Neural progenitor cell (in vitro differentiated cells): ENCODE measurements around the gene SLC1A4. TPM values are rescaled to one million over a fixed set of nuclear protein-coding genes. Genes with fewer than 3 reads are reported as not detected.
A peak's percentile ranks its signal among the peaks of the same experiment; 100 is the strongest.

ENCODE experiments used
- DNase-seq: peaks from one replicate; pipeline ENCODE4 v3.0.0-alpha.2; 2016; ENCODE audit warnings: low spot score
- H2AFZ ChIP-seq: fragments of 200-600 bp; sonication (generic); replicated peaks from 2 replicates; pipeline ENCODE4 v1.6.1; 2016; ENCODE audit warnings: antibody characterized with exemption
- H3F3A ChIP-seq: fragments of 200-600 bp; sonication (generic); 2 replicates; pipeline ENCODE4 v1.6.1; 2016; ENCODE audit warnings: antibody characterized with exemption, low read depth
- H3K27ac ChIP-seq: fragments of 200-600 bp; sonication (generic); 2 replicates; pipeline ENCODE4 v1.5.1; 2016; ENCODE audit warnings: mild to moderate bottlenecking
- H3K27me3 ChIP-seq: fragments of 200-600 bp; sonication (generic); 2 replicates; pipeline ENCODE4 v1.6.1; 2016; ENCODE audit warnings: mild to moderate bottlenecking, moderate library complexity
- H3K36me3 ChIP-seq: fragments of 200-600 bp; sonication (generic); 2 replicates; pipeline ENCODE4 v1.5.1; 2016
- H3K4me1 ChIP-seq: fragments of 200-600 bp; sonication (generic); 2 replicates; pipeline ENCODE4 v1.6.1; 2016; ENCODE audit warnings: mixed run types
- H3K4me2 ChIP-seq: fragments of 200-600 bp; sonication (generic); 2 replicates; pipeline ENCODE4 v1.6.1; 2016
- H3K4me3 ChIP-seq: fragments of 200-600 bp; sonication (generic); 2 replicates; pipeline ENCODE4 v1.5.1; 2016
- H3K79me2 ChIP-seq: fragments of 200-600 bp; sonication (generic); 2 replicates; pipeline ENCODE4 v1.6.1; 2016; ENCODE audit warnings: low read depth
- H3K9ac ChIP-seq: fragments of 200-600 bp; sonication (generic); 2 replicates; pipeline ENCODE4 v1.6.1; 2016
- H3K9me3 ChIP-seq: fragments of 200-600 bp; sonication (generic); 2 replicates; pipeline ENCODE4 v1.5.1; 2016; ENCODE audit warnings: low read depth
- H4K20me1 ChIP-seq: fragments of 200-600 bp; sonication (generic); 2 replicates; pipeline ENCODE4 v1.6.1; 2016; ENCODE audit warnings: low read depth
- H3K27ac Mint-ChIP-seq: 3 replicates; pipeline ENCODE4 v1.8.0; 2021; ENCODE audit warnings: mixed read lengths
- H3K27me3 Mint-ChIP-seq: 2 replicates; pipeline ENCODE4 v1.8.0; 2022; ENCODE audit warnings: low read depth, mild to moderate bottlenecking, inconsistent platforms, moderate library complexity, mixed read lengths; ENCODE audit not compliant: insufficient read depth
- H3K36me3 Mint-ChIP-seq: 3 replicates; pipeline ENCODE4 v1.8.0; 2021; ENCODE audit warnings: mixed read lengths
- H3K4me1 Mint-ChIP-seq: 3 replicates; pipeline ENCODE4 v1.8.0; 2021; ENCODE audit warnings: mixed read lengths
- H3K4me3 Mint-ChIP-seq: 3 replicates; pipeline ENCODE4 v1.8.0; 2021; ENCODE audit warnings: mild to moderate bottlenecking, moderate library complexity, mixed read lengths
- H3K9me3 Mint-ChIP-seq: 3 replicates; pipeline ENCODE4 v1.8.0; 2020; ENCODE audit warnings: mixed read lengths
- EZH2 ChIP-seq: fragments of 200-600 bp; sonication (generic); IDR thresholded peaks from 2 replicates; pipeline ENCODE4 v1.6.1; 2017; ENCODE audit warnings: antibody characterized with exemption, mild to moderate bottlenecking, moderate library complexity
- EZH2phosphoT487 ChIP-seq: fragments of 200-600 bp; sonication (generic); IDR thresholded peaks from 2 replicates; pipeline ENCODE4 v1.6.1; 2017; ENCODE audit warnings: antibody characterized with exemption
- total RNA-seq: library from RNA; depleted of rRNA; stranded (reverse); fragments of >200 nt; gene quantifications from 2 replicates; pipeline ENCODE4 v1.2.3, GENCODE V29; 2015; ENCODE audit warnings: low replicate concordance
- TF ChIP-seq, protein P1 (sequence below): fragments of 200-600 bp; sonication (generic); IDR thresholded peaks from 2 replicates; pipeline ENCODE4 v1.5.1; 2017; ENCODE audit warnings: antibody characterized with exemption, mild to moderate bottlenecking

The SLC1A4 gene
- total RNA-seq, 1 donor from 2014 or later = 1.3 TPM

DNA sequence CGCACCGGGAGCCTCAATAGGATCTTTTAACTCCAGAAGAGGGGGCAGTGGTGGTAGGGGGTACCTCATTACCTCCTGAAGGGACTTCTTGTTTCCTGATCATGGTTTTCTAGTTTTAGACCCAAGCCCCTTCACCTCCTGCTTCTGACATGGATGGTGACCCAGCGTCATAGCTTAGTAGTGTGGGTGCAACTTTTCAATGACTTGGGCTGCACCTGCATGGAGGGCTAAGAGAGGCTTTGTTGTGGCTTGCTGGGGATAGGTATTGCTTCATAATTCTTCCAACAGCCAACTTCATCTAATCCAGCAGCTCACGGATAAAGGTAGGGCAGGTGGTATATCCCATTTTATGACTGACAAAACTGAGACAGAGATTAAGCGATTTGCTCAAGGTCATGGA is 3.0 kb downstream of the SLC1A4 start:
- peaks cover 24% of the 10 kb centered on the region for H4K20me1 ChIP-seq
- H3K79me2 ChIP-seq = no peaks in the 10 kb centered on the region
- no peak overlapping the region for H3K4me3 ChIP-seq
- peaks cover 60% of the 10 kb centered on the region for H3K27me3 ChIP-seq
- Mint-ChIP-seq H3K4me1 (peaks cover 24% of the 10 kb centered on the region), H3K9me3 (no peaks in the 10 kb centered on the region), H3K27ac (no peak overlapping the region), H3K36me3 (peaks cover 4% of the 10 kb centered on the region), H3K4me3 (peak overlapping the region; percentile 18), H3K27me3 (peaks cover 18% of the 10 kb centered on the region)
- no peaks in the 10 kb centered on the region for H3K9me3 ChIP-seq
- DNase-seq = no peak
- peaks cover 12% of the 10 kb centered on the region for H3K4me1 ChIP-seq
- no peaks in the 10 kb centered on the region for H3K36me3 ChIP-seq
- no peak overlapping the region for H3K4me2 ChIP-seq
- no peak overlapping the region for H3K27ac ChIP-seq
- H3F3A ChIP-seq = peaks cover 19% of the 10 kb centered on the region
- no peak overlapping the region for H2AFZ ChIP-seq
- TF ChIP-seq EZH2phosphoT487 (no peak), EZH2 (no peak)
- TF ChIP-seq, protein P1, sequence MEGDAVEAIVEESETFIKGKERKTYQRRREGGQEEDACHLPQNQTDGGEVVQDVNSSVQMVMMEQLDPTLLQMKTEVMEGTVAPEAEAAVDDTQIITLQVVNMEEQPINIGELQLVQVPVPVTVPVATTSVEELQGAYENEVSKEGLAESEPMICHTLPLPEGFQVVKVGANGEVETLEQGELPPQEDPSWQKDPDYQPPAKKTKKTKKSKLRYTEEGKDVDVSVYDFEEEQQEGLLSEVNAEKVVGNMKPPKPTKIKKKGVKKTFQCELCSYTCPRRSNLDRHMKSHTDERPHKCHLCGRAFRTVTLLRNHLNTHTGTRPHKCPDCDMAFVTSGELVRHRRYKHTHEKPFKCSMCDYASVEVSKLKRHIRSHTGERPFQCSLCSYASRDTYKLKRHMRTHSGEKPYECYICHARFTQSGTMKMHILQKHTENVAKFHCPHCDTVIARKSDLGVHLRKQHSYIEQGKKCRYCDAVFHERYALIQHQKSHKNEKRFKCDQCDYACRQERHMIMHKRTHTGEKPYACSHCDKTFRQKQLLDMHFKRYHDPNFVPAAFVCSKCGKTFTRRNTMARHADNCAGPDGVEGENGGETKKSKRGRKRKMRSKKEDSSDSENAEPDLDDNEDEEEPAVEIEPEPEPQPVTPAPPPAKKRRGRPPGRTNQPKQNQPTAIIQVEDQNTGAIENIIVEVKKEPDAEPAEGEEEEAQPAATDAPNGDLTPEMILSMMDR = no peak
- no peak overlapping the region for H3K9ac ChIP-seq

DNA sequence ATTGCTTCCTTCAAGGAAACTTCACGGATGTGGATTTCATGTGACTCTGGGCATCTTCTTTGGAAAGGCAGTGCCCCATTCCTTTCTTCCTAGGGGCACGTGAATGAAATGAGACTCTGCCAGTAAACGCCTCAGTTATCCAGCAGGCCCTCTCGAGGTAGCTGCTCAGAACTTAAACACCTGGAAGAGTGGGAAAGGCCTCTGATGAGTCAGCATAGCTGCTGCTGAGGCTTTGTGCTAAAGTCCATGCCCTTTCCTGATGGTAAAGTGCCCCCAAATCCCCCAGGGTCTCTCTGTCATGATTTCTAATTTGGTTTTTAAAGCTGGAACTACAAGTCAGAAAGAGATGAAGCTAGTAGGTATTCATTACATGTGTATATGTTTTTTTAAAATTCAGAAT is 3.8 kb downstream of the SLC1A4 start:
- H3K4me2 ChIP-seq = no peak overlapping the region
- H3K4me1 ChIP-seq = peaks cover 10% of the 10 kb centered on the region
- peaks cover 18% of the 10 kb centered on the region for H3K27me3 Mint-ChIP-seq
- H3K27ac Mint-ChIP-seq = no peak overlapping the region
- no peak overlapping the region for H3K9ac ChIP-seq
- H3K36me3 ChIP-seq = no peaks in the 10 kb centered on the region
- no peaks in the 10 kb centered on the region for H3K9me3 ChIP-seq
- H3K4me3 Mint-ChIP-seq = no peak overlapping the region
- no peak overlapping the region for H3K4me3 ChIP-seq
- H3K36me3 Mint-ChIP-seq = peaks cover 4% of the 10 kb centered on the region
- H3K4me1 Mint-ChIP-seq = peaks cover 18% of the 10 kb centered on the region
- peaks cover 53% of the 10 kb centered on the region for H3K27me3 ChIP-seq
- peaks cover 24% of the 10 kb centered on the region for H4K20me1 ChIP-seq
- DNase-seq = no peak
- no peaks in the 10 kb centered on the region for H3K9me3 Mint-ChIP-seq
- H3K27ac ChIP-seq = no peak overlapping the region
- H2AFZ ChIP-seq = no peak overlapping the region
- H3F3A ChIP-seq = peaks cover 18% of the 10 kb centered on the region
- H3K79me2 ChIP-seq = no peaks in the 10 kb centered on the region
- TF ChIP-seq, protein P1 = no peak
- no peak for TF ChIP-seq EZH2
- no peak for TF ChIP-seq EZH2phosphoT487

DNA sequence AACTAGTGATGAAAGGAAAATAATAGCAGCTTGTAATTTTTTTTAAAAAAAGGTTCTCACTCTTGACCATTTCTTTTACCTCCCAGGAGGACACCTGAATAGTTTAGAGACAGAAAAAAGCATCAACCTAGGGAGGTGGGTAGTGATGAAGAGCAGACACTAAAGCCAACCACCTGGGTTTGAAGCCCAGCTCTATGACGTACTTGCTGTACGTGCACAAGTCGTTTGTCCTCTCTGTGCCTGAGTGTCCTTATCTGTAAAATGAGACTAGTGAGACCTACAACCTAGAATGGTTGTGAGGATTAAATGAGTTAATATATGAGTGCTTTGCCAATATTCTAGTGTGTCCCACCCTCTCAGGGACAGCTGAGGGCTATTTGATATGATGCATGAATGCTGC is 5.8 kb downstream of the SLC1A4 start:
- no peak overlapping the region for H3K4me3 Mint-ChIP-seq

More for the DNA sequence above, 5.8 kb downstream of the SLC1A4 start:
- no peaks in the 10 kb centered on the region for H3K9me3 Mint-ChIP-seq
- no peaks in the 10 kb centered on the region for H3K79me2 ChIP-seq
- H3K27ac ChIP-seq = no peak overlapping the region
- peaks cover 13% of the 10 kb centered on the region for H3K4me1 Mint-ChIP-seq
- no peak overlapping the region for H3K4me3 ChIP-seq
- TF ChIP-seq, protein P1 = no peak
- TF ChIP-seq EZH2 (no peak), EZH2phosphoT487 (no peak)
- H3K9ac ChIP-seq = no peak overlapping the region
- H3K4me1 ChIP-seq = peaks cover 2% of the 10 kb centered on the region
- no peak overlapping the region for H3K4me2 ChIP-seq
- H3K36me3 ChIP-seq = no peaks in the 10 kb centered on the region
- H3K27me3 Mint-ChIP-seq = peaks cover 12% of the 10 kb centered on the region
- H4K20me1 ChIP-seq = peaks cover 21% of the 10 kb centered on the region
- H2AFZ ChIP-seq = no peak overlapping the region
- peaks cover 4% of the 10 kb centered on the region for H3K36me3 Mint-ChIP-seq
- H3K9me3 ChIP-seq = no peaks in the 10 kb centered on the region
- no peak overlapping the region for H3K27ac Mint-ChIP-seq
- peaks cover 32% of the 10 kb centered on the region for H3K27me3 ChIP-seq
- no peak for DNase-seq
- H3F3A ChIP-seq = peaks cover 10% of the 10 kb centered on the region
